Measurements from ENCODE around the gene MT1F. TPM values are rescaled to one million over a fixed set of nuclear protein-coding genes. Genes with fewer than 3 reads are reported as not detected.
"Not testable (repeated sequence)": the region's sequence is repeated elsewhere in the genome, so short reads cannot be mapped to it uniquely, and the experiment has no call there.

Gene MT1F
- total RNA-seq, 1 experiment from 2014 or later: 27.3 TPM

DNA sequence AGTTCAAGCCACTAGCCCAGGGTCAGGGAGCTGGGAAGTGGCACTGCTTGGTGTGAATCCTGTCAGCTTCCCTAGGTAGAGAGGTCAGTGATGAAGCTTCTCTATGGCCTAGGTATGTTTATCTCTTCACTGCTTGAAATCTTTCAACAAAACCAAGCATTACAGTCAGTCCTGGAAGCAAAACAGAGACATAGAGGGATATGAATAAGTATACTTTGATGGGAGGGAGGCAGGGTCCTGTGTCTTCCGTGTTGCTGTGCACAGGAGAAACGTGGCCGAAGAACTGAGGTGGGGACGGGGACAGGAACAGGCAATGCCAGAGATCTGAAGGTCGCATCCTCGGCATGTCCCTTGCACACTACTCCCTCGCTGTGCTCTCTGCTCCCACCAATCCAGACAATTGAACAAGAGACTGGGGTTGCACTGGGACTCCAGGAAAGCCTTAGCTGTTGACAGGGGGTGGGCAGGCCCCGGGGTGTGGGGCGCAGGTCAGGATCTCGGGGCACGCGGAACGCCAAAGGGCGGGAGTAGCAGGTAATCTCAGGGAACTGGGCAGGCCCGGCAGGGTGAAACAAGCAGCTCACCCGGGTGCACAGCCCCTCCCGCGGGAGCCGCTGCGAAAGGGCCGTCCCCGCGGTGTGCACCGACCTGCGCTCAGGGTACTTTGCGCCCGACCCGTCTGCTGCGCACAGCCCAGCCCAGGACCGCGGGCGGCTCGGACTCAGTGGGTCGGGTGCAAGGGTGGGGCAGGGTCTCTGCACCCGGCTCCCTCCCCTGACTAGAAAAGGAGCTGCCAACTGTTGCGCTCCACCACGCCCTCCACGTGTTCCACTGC lies 11.5 kb downstream of the MT1F start, which contains the start of gene MT1H:
MT1H (plus strand) TSS at position 810 of the 835 bp plus-strand sequence. CDS start 71 bp downstream, outside the sequence.
- POLR2A ChIA-PET (ENCODE audit: unreplicated experiment): no interaction called here
- CTCF ChIA-PET: no interaction called here
- DNase-seq (no peak), ATAC-seq (no peak)
- Histone ChIP-seq H3F3A (ENCODE audit: low read length, unreplicated experiment) (no peaks in the 10 kb centered on the region), H3K36me3 (ENCODE audit: low read depth, low read length) (no peaks in the 10 kb centered on the region), H3K4me1 (ENCODE audit: insufficient read depth, low read length) (peaks cover 22% of the 10 kb centered on the region), H3K9me2 (replicated peaks; ENCODE audit: low read length) (no peaks in the 10 kb centered on the region), H3K4me2 (ENCODE audit: low read length) (no peak within 1 kb of the TSS), H2AFZ (ENCODE audit: low read length) (no peak within 1 kb of the TSS), H4K20me1 (ENCODE audit: low read length) (no peaks in the 10 kb centered on the region), H3K9ac (ENCODE audit: low read length) (no peak within 1 kb of the TSS), H3K79me2 (ENCODE audit: low read length) (no peaks in the 10 kb centered on the region), H3K27me3 (ENCODE audit: low read length) (no peaks in the 10 kb centered on the region), H3K4me3 (ENCODE audit: low read length) (no peak within 1 kb of the TSS), H3K27ac (ENCODE audit: low read length) (no peak within 1 kb of the TSS), H3K9me3 (ENCODE audit: low read length) (no peaks in the 10 kb centered on the region)
- intact Hi-C loops (cut with micrococcal nuclease): no loop called here
- no TSS peak for BruUV-seq (replicated peaks)
- TF ChIP-seq EZH2phosphoT487 (IDR thresholded peaks at IDR 0.05; ENCODE audit: borderline replicate concordance, low read length) (no peak), EZH2 (IDR thresholded peaks at IDR 0.05; ENCODE audit: low read length, unreplicated experiment) (no peak)
- TF ChIP-seq, protein P1, sequence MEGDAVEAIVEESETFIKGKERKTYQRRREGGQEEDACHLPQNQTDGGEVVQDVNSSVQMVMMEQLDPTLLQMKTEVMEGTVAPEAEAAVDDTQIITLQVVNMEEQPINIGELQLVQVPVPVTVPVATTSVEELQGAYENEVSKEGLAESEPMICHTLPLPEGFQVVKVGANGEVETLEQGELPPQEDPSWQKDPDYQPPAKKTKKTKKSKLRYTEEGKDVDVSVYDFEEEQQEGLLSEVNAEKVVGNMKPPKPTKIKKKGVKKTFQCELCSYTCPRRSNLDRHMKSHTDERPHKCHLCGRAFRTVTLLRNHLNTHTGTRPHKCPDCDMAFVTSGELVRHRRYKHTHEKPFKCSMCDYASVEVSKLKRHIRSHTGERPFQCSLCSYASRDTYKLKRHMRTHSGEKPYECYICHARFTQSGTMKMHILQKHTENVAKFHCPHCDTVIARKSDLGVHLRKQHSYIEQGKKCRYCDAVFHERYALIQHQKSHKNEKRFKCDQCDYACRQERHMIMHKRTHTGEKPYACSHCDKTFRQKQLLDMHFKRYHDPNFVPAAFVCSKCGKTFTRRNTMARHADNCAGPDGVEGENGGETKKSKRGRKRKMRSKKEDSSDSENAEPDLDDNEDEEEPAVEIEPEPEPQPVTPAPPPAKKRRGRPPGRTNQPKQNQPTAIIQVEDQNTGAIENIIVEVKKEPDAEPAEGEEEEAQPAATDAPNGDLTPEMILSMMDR (conservative IDR thresholded peaks at IDR 0.05; ENCODE audit: low read depth, low read length): no peak

DNA sequence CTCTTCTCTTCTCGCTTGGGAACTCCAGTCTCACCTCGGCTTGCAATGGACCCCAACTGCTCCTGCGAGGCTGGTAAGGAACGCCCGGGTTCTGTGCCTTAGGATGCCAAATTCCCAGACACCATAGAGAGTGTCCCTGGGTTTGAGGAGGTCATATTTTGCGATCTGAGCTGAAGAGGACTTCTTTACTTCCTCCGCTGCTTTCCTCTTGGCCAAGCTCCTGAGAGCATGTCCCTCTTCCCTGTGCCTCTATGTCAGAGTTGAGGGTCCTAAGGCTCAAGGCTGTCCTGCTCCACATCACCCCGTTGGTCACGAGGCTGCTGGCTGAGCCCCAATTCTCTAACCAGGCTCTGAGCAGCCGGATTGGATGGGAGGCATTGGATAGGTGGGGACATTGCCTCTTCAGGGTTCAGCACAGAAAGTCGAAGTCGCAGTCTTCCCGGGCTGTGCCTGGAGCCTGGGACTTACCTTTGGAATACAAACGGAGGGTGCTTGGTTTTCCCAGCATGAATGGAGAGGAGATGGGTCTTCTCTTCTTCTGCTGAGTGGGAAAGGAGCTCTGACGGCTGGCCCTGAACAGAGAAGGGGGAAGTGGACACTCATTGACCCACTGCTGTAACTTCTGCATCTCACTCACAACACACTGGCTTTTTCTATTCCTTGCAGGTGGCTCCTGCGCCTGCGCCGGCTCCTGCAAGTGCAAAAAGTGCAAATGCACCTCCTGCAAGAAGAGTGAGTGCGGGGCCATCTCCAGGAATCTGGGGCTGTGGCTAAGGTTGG lies 12.3 kb downstream of the MT1F start:
- Histone ChIP-seq H3K27ac (ENCODE audit: low read length) (no peak overlapping the region), H3K79me2 (ENCODE audit: low read length) (no peaks in the 10 kb centered on the region), H3K4me3 (ENCODE audit: low read length) (no peak overlapping the region), H3K9ac (ENCODE audit: low read length) (no peak overlapping the region), H2AFZ (ENCODE audit: low read length) (no peak overlapping the region), H3K4me1 (ENCODE audit: insufficient read depth, low read length) (peaks cover 22% of the 10 kb centered on the region), H3F3A (ENCODE audit: low read length, unreplicated experiment) (no peaks in the 10 kb centered on the region), H3K9me2 (replicated peaks; ENCODE audit: low read length) (no peaks in the 10 kb centered on the region), H3K27me3 (ENCODE audit: low read length) (no peaks in the 10 kb centered on the region), H4K20me1 (ENCODE audit: low read length) (no peaks in the 10 kb centered on the region), H3K4me2 (ENCODE audit: low read length) (no peak overlapping the region), H3K36me3 (ENCODE audit: low read depth, low read length) (no peaks in the 10 kb centered on the region), H3K9me3 (ENCODE audit: low read length) (no peaks in the 10 kb centered on the region)
- POLR2A ChIA-PET (ENCODE audit: unreplicated experiment): no interaction called here
- CTCF ChIA-PET: no interaction called here
- BruUV-seq (replicated peaks): no TSS peak
- intact Hi-C loops (cut with micrococcal nuclease): no loop called here
- ATAC-seq (no peak), DNase-seq (no peak)
- TF ChIP-seq, protein P1 (conservative IDR thresholded peaks at IDR 0.05; ENCODE audit: low read depth, low read length): no peak
- TF ChIP-seq EZH2phosphoT487 (IDR thresholded peaks at IDR 0.05; ENCODE audit: borderline replicate concordance, low read length) (no peak), EZH2 (IDR thresholded peaks at IDR 0.05; ENCODE audit: low read length, unreplicated experiment) (no peak)

DNA sequence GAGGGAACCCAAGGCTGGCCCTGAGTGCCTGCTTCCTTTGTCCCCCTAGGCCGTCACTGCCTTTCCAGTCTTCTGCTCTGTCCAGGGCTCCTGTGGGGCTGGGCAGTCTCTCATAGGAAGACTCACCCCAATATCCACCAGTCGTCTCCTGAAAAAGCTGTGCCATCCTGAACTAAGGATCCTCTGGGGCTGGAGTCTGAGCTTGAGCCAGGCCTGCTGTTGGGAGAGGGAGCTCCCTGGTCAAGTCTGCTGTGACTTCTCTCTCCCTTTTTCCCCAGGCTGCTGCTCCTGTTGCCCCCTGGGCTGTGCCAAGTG lies 12.8 kb downstream of the MT1F start:
- Histone ChIP-seq H3K4me1 (ENCODE audit: insufficient read depth, low read length) (peaks cover 22% of the 10 kb centered on the region), H3K9me3 (ENCODE audit: low read length) (no peaks in the 10 kb centered on the region), H3F3A (ENCODE audit: low read length, unreplicated experiment) (no peaks in the 10 kb centered on the region), H3K9me2 (replicated peaks; ENCODE audit: low read length) (no peaks in the 10 kb centered on the region), H2AFZ (ENCODE audit: low read length) (no peak overlapping the region), H3K27ac (ENCODE audit: low read length) (no peak overlapping the region), H3K4me2 (ENCODE audit: low read length) (no peak overlapping the region), H4K20me1 (ENCODE audit: low read length) (no peaks in the 10 kb centered on the region), H3K36me3 (ENCODE audit: low read depth, low read length) (no peaks in the 10 kb centered on the region), H3K4me3 (ENCODE audit: low read length) (no peak overlapping the region), H3K9ac (ENCODE audit: low read length) (no peak overlapping the region), H3K27me3 (ENCODE audit: low read length) (no peaks in the 10 kb centered on the region), H3K79me2 (ENCODE audit: low read length) (no peaks in the 10 kb centered on the region)
- DNase-seq (no peak), ATAC-seq (no peak)
- no TSS peak for BruUV-seq (replicated peaks)
- ChIA-PET CTCF (no interaction called here), POLR2A (ENCODE audit: unreplicated experiment) (no interaction called here)
- TF ChIP-seq, protein P1 (conservative IDR thresholded peaks at IDR 0.05; ENCODE audit: low read depth, low read length): no peak
- TF ChIP-seq EZH2phosphoT487 (IDR thresholded peaks at IDR 0.05; ENCODE audit: borderline replicate concordance, low read length) (no peak), EZH2 (IDR thresholded peaks at IDR 0.05; ENCODE audit: low read length, unreplicated experiment) (no peak)
- intact Hi-C loops (cut with micrococcal nuclease): no loop called here

DNA sequence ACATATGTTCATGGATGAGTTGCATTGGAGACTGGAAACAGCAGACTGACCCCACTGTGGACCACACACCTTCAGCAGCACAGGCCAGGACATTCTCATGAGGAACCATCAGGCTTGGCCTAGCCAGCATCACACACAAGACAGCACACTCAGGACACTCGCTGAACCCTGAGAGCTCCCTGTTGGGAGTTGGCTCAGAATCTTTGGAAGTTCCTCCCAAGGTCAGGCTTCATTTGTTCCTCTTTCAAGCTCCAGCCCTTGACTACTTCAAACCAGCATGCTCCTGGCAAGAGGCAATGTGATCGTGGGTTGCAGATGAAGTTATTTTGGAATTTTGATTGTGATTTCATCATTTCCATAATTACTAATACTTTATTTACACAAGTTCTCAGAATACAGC lies 13.9 kb downstream of the MT1F start:
- H4K20me1 ChIP-seq (ENCODE audit: low read length); BruUV-seq (replicated peaks); CTCF ChIA-PET; H3K27ac ChIP-seq (ENCODE audit: low read length); H3F3A ChIP-seq (ENCODE audit: low read length, unreplicated experiment); H3K27me3 ChIP-seq (ENCODE audit: low read length); intact Hi-C loops (cut with micrococcal nuclease); H3K9me2 ChIP-seq (replicated peaks; ENCODE audit: low read length); H3K4me3 ChIP-seq (ENCODE audit: low read length); H2AFZ ChIP-seq (ENCODE audit: low read length); H3K4me2 ChIP-seq (ENCODE audit: low read length); ATAC-seq; H3K9ac ChIP-seq (ENCODE audit: low read length); H3K36me3 ChIP-seq (ENCODE audit: low read depth, low read length); H3K79me2 ChIP-seq (ENCODE audit: low read length); H3K9me3 ChIP-seq (ENCODE audit: low read length): not testable (repeated sequence)
- POLR2A ChIA-PET (ENCODE audit: unreplicated experiment): interaction anchor here (1.1 kb wide), 1 partner anchor 68 kb away, joined by 4 read pairs; no protein-coding TSS in a partner anchor
- H3K4me1 ChIP-seq (ENCODE audit: insufficient read depth, low read length): peaks cover 22% of the 10 kb centered on the region
- DNase-seq: peak; percentile 35
